CD14-positive monocyte (primary cell): ENCODE measurements around the gene ASTN2. TPM values are rescaled to one million over a fixed set of nuclear protein-coding genes. Genes with fewer than 3 reads are reported as not detected.
A peak's percentile ranks its signal among the peaks of the same experiment; 100 is the strongest.

Source experiments
- DNase-seq, 3 donors: peaks; one replicate each; pipeline ENCODE4 v3.0.0-alpha.2; 2011 to 2022
- H2AFZ ChIP-seq: 2 replicates; pipeline ENCODE4 v1.6.0; 2012; ENCODE audit warnings: mild to moderate bottlenecking, low read depth, low read length, inconsistent platforms; ENCODE audit not compliant: insufficient read depth, poor library complexity, severe bottlenecking
- H3K27ac ChIP-seq, 2 donors: 1 replicate in 1 of 2; 2 replicates in 1 of 2; pipeline ENCODE4 v1.5.1; 2012 to 2013; ENCODE audit warnings: low read length in 2 of 2, control low read depth in 1 of 2, inconsistent platforms in 1 of 2, low read depth in 1 of 2, mild to moderate bottlenecking in 1 of 2
- H3K27me3 ChIP-seq, 2 donors: one replicate each; pipeline versions ENCODE4 v1.6.0 to v1.6.1; 2011 to 2013; ENCODE audit warnings: low read length in 2 of 2; ENCODE audit not compliant: control insufficient read depth in 2 of 2, insufficient read depth in 2 of 2
- H3K36me3 ChIP-seq, 2 donors: replicated peaks in 1 of 2; 1 replicate in 1 of 2; 2 replicates in 1 of 2; pipeline versions ENCODE4 v1.5.1 to v1.6.1; 2012 to 2013; ENCODE audit warnings: low read length in 2 of 2, control low read depth in 1 of 2, inconsistent platforms in 1 of 2, mild to moderate bottlenecking in 1 of 2; ENCODE audit not compliant: insufficient read depth in 2 of 2, control insufficient read depth in 1 of 2
- H3K4me1 ChIP-seq, 2 donors: 1 replicate in 1 of 2; 2 replicates in 1 of 2; pipeline versions ENCODE4 v1.5.1 to v1.6.1; 2012 to 2013; ENCODE audit warnings: low read length in 2 of 2, control low read depth in 1 of 2, inconsistent platforms in 1 of 2, mild to moderate bottlenecking in 1 of 2, moderate library complexity in 1 of 2; ENCODE audit not compliant: insufficient read depth in 2 of 2, control insufficient read depth in 1 of 2
- H3K4me2 ChIP-seq: replicated peaks from 2 replicates; pipeline ENCODE3; 2012; ENCODE audit warnings: low read length, moderate library complexity, mild to moderate bottlenecking; ENCODE audit not compliant: poor library complexity, severe bottlenecking; ENCODE audit errors: extremely low read depth
- H3K4me3 ChIP-seq, 3 experiments: fragments of 200-600 bp in 1 of 3; sonication (generic) in 1 of 3; replicated peaks in 1 of 3; 1 replicate in 2 of 3; 2 replicates in 1 of 3; pipeline ENCODE4 v1.5.1; 2011 to 2013; ENCODE audit warnings: low read length in 3 of 3, mild to moderate bottlenecking in 3 of 3, control low read depth in 2 of 3, low read depth in 2 of 3, inconsistent platforms in 1 of 3, moderate library complexity in 1 of 3
- H3K79me2 ChIP-seq: 2 replicates; pipeline ENCODE4 v1.6.0; 2012; ENCODE audit warnings: mild to moderate bottlenecking, control low read depth, inconsistent platforms, low read length, moderate library complexity; ENCODE audit not compliant: insufficient read depth
- H3K9ac ChIP-seq: 2 replicates; pipeline ENCODE4 v1.6.0; 2017; ENCODE audit warnings: low read length, mild to moderate bottlenecking; ENCODE audit not compliant: insufficient read depth, poor library complexity, severe bottlenecking
- H3K9me3 ChIP-seq, 2 donors: replicated peaks in 1 of 2; 1 replicate in 1 of 2; 2 replicates in 1 of 2; pipeline versions ENCODE4 v1.5.1 to v1.6.1; 2012 to 2013; ENCODE audit warnings: low read length in 2 of 2, control low read depth in 1 of 2; ENCODE audit not compliant: control insufficient read depth in 1 of 2, insufficient read depth in 1 of 2
- H4K20me1 ChIP-seq: 2 replicates; pipeline ENCODE4 v1.6.0; 2012; ENCODE audit warnings: mild to moderate bottlenecking, low read length, control low read depth, moderate library complexity; ENCODE audit not compliant: insufficient read depth
- H3K27ac Mint-ChIP-seq, 7 donors: one replicate each; pipeline ENCODE4 v1.8.0; 2020; ENCODE audit warnings: mild to moderate bottlenecking in 7 of 7, mixed read lengths in 7 of 7, moderate library complexity in 6 of 7, inconsistent platforms in 2 of 7
- H3K27me3 Mint-ChIP-seq, 3 donors: one replicate each; pipeline ENCODE4 v1.8.0; 2021 to 2022; ENCODE audit warnings: low read depth in 3 of 3, mild to moderate bottlenecking in 3 of 3, mixed read lengths in 3 of 3, moderate library complexity in 3 of 3, inconsistent platforms in 1 of 3
- H3K36me3 Mint-ChIP-seq, 2 donors: one replicate each; pipeline ENCODE4 v1.8.0; 2020; ENCODE audit warnings: mixed read lengths in 2 of 2, inconsistent platforms in 1 of 2, mild to moderate bottlenecking in 1 of 2
- H3K4me1 Mint-ChIP-seq: one replicate; pipeline ENCODE4 v1.8.0; 2020; ENCODE audit warnings: mild to moderate bottlenecking, mixed read lengths
- H3K4me3 Mint-ChIP-seq, 2 donors: one replicate each; pipeline ENCODE4 v1.8.0; 2020; ENCODE audit warnings: mild to moderate bottlenecking in 2 of 2, mixed read lengths in 2 of 2, moderate library complexity in 1 of 2
- H3K9me3 Mint-ChIP-seq, 7 donors: one replicate each; pipeline ENCODE4 v1.8.0; 2020 to 2022; ENCODE audit warnings: mixed read lengths in 7 of 7, mild to moderate bottlenecking in 6 of 7, moderate library complexity in 6 of 7, inconsistent platforms in 2 of 7
- CTCF ChIP-seq: fragments of 200-600 bp; IDR thresholded peaks from one replicate; pipeline ENCODE4 v1.8.0; 2022; ENCODE audit warnings: antibody characterized with exemption, mild to moderate bottlenecking
- WGBS: methylation state at CpG from one replicate; pipeline ENCODE4 v1.1.5; 2013; ENCODE audit warnings: missing lambda C conversion rate; ENCODE audit not compliant: insufficient coverage; 5-methylcytosine and 5-hydroxymethylcytosine counted together
- intact Hi-C, 2 donors: fragments of 100-400 bp; cut with micrococcal nuclease; formaldehyde crosslinking; loops; one replicate each; pipeline versions ENCODE4 v1.15.0 to v1.15.1; 2023
- polyA plus RNA-seq, 3 donors: library from polyadenylated mRNA; depleted of rRNA in 1 of 3; unstranded in 2 of 3; stranded (reverse) in 1 of 3; fragments of 300-500 nt in 2 of 3; fragments of >200 nt in 1 of 3; fragmentation: Illumina TruSeq in 2 of 3; gene quantifications; 1 replicate in 2 of 3; 2 replicates in 1 of 3; pipeline ENCODE4 v1.2.3, GENCODE V29; 2012 to 2021

ASTN2 gene
- polyA plus RNA-seq, 3 donors, result not detected

GRCh38 chr9:116697887-116698286 is 717.0 kb downstream of the ASTN2 start:
- Histone ChIP-seq H3K4me3 (no peak overlapping the region), H2AFZ (no peak overlapping the region), H3K27me3 (no peaks in the 10 kb centered on the region), H3K27ac (no peak overlapping the region), H3K36me3 (peaks cover 13 to 25% of the 10 kb centered on the region in 2 donors), H3K9me3 (no peaks in the 10 kb centered on the region), H3K4me1 (no peaks in the 10 kb centered on the region), H3K9ac (no peak overlapping the region), H3K79me2 (no peaks in the 10 kb centered on the region), H4K20me1 (no peaks in the 10 kb centered on the region), H3K4me2 (no peak overlapping the region)
- peaks cover 0 to 7% (median 1%) of the 10 kb centered on the region in 7 donors for H3K9me3 Mint-ChIP-seq
- H3K36me3 Mint-ChIP-seq, result peaks cover 20 to 21% of the 10 kb centered on the region in 2 donors
- no peak for TF ChIP-seq CTCF
- no peak overlapping the region for H3K4me3 Mint-ChIP-seq
- DNase-seq, result no peak
- H3K4me1 Mint-ChIP-seq, result peaks cover 2% of the 10 kb centered on the region
- intact Hi-C loops, result no loop called here
- peaks cover 0 to 4% (median 0%) of the 10 kb centered on the region in 3 donors for H3K27me3 Mint-ChIP-seq
- 99% methylated on average over 16 of the region's 16 CpGs for WGBS
- peak overlapping the region in 2 of 7 donors; percentile 11 to 45 for H3K27ac Mint-ChIP-seq

- H3K27ac ChIP-seq, result no peak overlapping the region
- H3K79me2 ChIP-seq, result no peaks in the 10 kb centered on the region
- Mint-ChIP-seq H3K4me1 (peaks cover 4% of the 10 kb centered on the region), H3K36me3 (peaks cover 20 to 21% of the 10 kb centered on the region in 2 donors), H3K27ac (no peak overlapping the region), H3K4me3 (no peak overlapping the region), H3K9me3 (peaks cover 0 to 7% (median 1%) of the 10 kb centered on the region in 7 donors), H3K27me3 (peaks cover 0 to 4% (median 0%) of the 10 kb centered on the region in 3 donors)
- H3K4me1 ChIP-seq, result no peaks in the 10 kb centered on the region
- no peaks in the 10 kb centered on the region for H3K9me3 ChIP-seq
- H3K4me2 ChIP-seq, result no peak overlapping the region
- WGBS, result no CpG with 5 or more reads among the region's 1 CpG
- no peaks in the 10 kb centered on the region for H3K27me3 ChIP-seq
- H2AFZ ChIP-seq, result no peak overlapping the region
- H3K36me3 ChIP-seq, result peaks cover 13 to 25% of the 10 kb centered on the region in 2 donors
- no peaks in the 10 kb centered on the region for H4K20me1 ChIP-seq
- intact Hi-C loops, result no loop called here
- H3K9ac ChIP-seq, result no peak overlapping the region
- H3K4me3 ChIP-seq, result no peak overlapping the region
- no peak for TF ChIP-seq CTCF
- DNase-seq, result no peak
Measured at GRCh38 chr9:116697362-116697761, 717.5 kb downstream of the ASTN2 start.
